ENCODE results near the gene SCAF8. TPM values are rescaled to one million over a fixed set of nuclear protein-coding genes. Genes with fewer than 3 reads are reported as not detected.
"Not testable (repeated sequence)": the region's sequence is repeated elsewhere in the genome, so short reads cannot be mapped to it uniquely, and the experiment has no call there.

Gene SCAF8
- total RNA-seq, 2 donors from 2014 or later, result 40.2 to 45.0 TPM

DNA sequence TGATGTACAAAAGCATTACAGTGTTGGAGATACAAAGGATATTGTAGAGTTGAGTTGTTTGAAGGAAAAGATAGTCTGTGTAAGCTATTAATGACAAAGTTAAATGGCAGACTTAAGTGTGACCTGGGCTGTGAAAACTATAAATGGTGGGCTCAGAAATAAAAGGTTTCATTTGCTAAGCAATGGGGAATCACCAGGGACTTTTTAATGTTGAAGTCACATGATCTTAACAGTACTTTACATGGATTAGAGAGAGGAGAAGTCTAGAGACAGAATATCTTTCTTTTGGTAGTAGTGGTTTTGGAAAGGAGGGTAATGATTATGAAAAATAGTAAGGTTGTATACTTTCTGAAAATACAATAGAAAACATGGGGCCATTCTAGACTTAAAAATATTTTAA, 67.1 kb downstream of the SCAF8 start:
- peaks cover 15% of the 10 kb centered on the region for H3K4me1 Mint-ChIP-seq (ENCODE audit: low read depth)
- DNase-seq (no peak), ATAC-seq (replicated peaks in 1 of 2) (no peak)
- peaks cover 5 to 6% of the 10 kb centered on the region in 2 donors for H3K36me3 Mint-ChIP-seq (ENCODE audit: insufficient read depth in 2 of 2)
- peak overlapping the region; percentile 79 for H3K27ac Mint-ChIP-seq
- H3K27me3 Mint-ChIP-seq (ENCODE audit: low read depth), result no peaks in the 10 kb centered on the region
- no peaks in the 10 kb centered on the region for H3K9me3 Mint-ChIP-seq
- H3K4me3 Mint-ChIP-seq, result peak overlapping the region in 1 of 2 donors; percentile 1

- ATAC-seq (replicated peaks in 1 of 2) (no peak), DNase-seq (no peak)
- H3K9me3 Mint-ChIP-seq, result no peaks in the 10 kb centered on the region
- H3K4me3 Mint-ChIP-seq, result no peak overlapping the region
- H3K27ac Mint-ChIP-seq, result peak overlapping the region; percentile 14
- peaks cover 6 to 30% of the 10 kb centered on the region in 2 donors for H3K36me3 Mint-ChIP-seq (ENCODE audit: insufficient read depth in 2 of 2)
- H3K4me1 Mint-ChIP-seq (ENCODE audit: low read depth), result peaks cover 3% of the 10 kb centered on the region
- H3K27me3 Mint-ChIP-seq (ENCODE audit: low read depth), result no peaks in the 10 kb centered on the region
Observed at GRCh38 chr6:154805288-154805911, 72.2 kb downstream of the SCAF8 start.

GRCh38 chr6:154806804-154807203, 73.6 kb downstream of the SCAF8 start:
- no peaks in the 10 kb centered on the region for H3K4me1 Mint-ChIP-seq (ENCODE audit: low read depth)
- ATAC-seq (replicated peaks in 1 of 2) (no peak), DNase-seq (no peak)
- H3K36me3 Mint-ChIP-seq (ENCODE audit: insufficient read depth in 2 of 2), result peaks cover 12 to 41% of the 10 kb centered on the region in 2 donors
- H3K27me3 Mint-ChIP-seq (ENCODE audit: low read depth), result no peaks in the 10 kb centered on the region
- H3K27ac Mint-ChIP-seq, result peak overlapping the region; percentile 55
- no peak overlapping the region for H3K4me3 Mint-ChIP-seq
- H3K9me3 Mint-ChIP-seq, result no peaks in the 10 kb centered on the region

DNA sequence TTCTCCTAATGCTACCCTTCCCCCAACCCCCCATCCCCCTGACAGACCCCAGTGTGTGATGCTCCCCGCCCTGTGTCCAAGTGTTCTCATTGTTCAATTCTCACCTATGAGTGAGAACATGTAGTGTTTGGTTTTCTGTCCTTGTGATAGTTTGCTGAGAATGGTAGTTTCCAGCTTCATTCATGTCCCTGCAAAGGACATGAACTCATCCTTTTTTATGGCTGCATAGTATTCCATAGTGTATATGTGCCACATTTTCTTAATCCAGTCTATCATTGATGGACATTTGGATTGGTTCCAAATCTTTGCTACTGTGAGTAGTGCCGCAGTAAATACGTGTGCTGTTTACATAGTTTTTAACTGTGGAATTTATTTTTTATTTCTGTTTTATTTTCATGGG, 78.4 kb downstream of the SCAF8 start:
- not testable (repeated sequence) for H3K27ac Mint-ChIP-seq; H3K27me3 Mint-ChIP-seq (ENCODE audit: low read depth); DNase-seq; ATAC-seq (replicated peaks in 1 of 2); H3K4me3 Mint-ChIP-seq; H3K9me3 Mint-ChIP-seq; H3K4me1 Mint-ChIP-seq (ENCODE audit: low read depth)
- H3K36me3 Mint-ChIP-seq (ENCODE audit: insufficient read depth in 2 of 2), result peaks cover 17 to 53% of the 10 kb centered on the region in 2 donors

DNA sequence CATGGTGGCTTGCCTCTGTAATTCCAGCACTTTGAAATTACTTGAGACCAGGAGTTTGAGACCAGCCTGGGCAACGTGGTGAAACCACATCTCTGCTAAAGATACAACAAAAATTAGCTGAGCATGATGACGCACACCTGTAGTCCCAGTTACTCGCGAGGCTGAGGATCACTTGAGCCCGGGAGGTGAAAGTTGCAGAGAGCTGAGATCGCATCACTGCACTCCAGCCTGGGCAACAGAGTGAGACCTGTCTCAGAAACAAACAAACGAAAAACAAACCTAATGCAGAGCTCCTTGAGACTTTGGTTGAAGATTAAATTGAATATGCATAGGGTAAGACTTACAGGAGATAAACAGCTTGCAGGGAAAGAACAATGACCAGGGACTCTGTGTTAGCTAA, 80.8 kb downstream of the SCAF8 start:
- H3K4me3 Mint-ChIP-seq, result no peak overlapping the region
- no peak for ATAC-seq (replicated peaks in 1 of 2)
- no peaks in the 10 kb centered on the region for H3K4me1 Mint-ChIP-seq (ENCODE audit: low read depth)
- peaks cover 19 to 56% of the 10 kb centered on the region in 2 donors for H3K36me3 Mint-ChIP-seq (ENCODE audit: insufficient read depth in 2 of 2)
- no peak for DNase-seq
- H3K27ac Mint-ChIP-seq, result no peak overlapping the region
- no peaks in the 10 kb centered on the region for H3K27me3 Mint-ChIP-seq (ENCODE audit: low read depth)
- no peaks in the 10 kb centered on the region for H3K9me3 Mint-ChIP-seq

- Mint-ChIP-seq H3K27me3 (ENCODE audit: low read depth) (no peaks in the 10 kb centered on the region), H3K4me1 (ENCODE audit: low read depth) (no peaks in the 10 kb centered on the region), H3K4me3 (no peak overlapping the region), H3K27ac (peak overlapping the region; percentile 72), H3K36me3 (ENCODE audit: insufficient read depth in 2 of 2) (peaks cover 9 to 47% of the 10 kb centered on the region in 2 donors), H3K9me3 (no peaks in the 10 kb centered on the region)
- ATAC-seq (replicated peaks in 1 of 2) (no peak), DNase-seq (no peak)
Observed at GRCh38 chr6:154815938-154816820, 83.0 kb downstream of the SCAF8 start.

- H3K4me1 Mint-ChIP-seq (ENCODE audit: low read depth), result no peaks in the 10 kb centered on the region
- DNase-seq, result no peak
- H3K9me3 Mint-ChIP-seq, result no peaks in the 10 kb centered on the region
- no peak overlapping the region for H3K4me3 Mint-ChIP-seq
- H3K27ac Mint-ChIP-seq, result no peak overlapping the region
- no peak for ATAC-seq (replicated peaks in 1 of 2)
- peaks cover 5 to 47% of the 10 kb centered on the region in 2 donors for H3K36me3 Mint-ChIP-seq (ENCODE audit: insufficient read depth in 2 of 2)
- H3K27me3 Mint-ChIP-seq (ENCODE audit: low read depth), result no peaks in the 10 kb centered on the region
Observed at GRCh38 chr6:154821099-154821498, 87.9 kb downstream of the SCAF8 start.

GRCh38 chr6:154821638-154822037, 88.4 kb downstream of the SCAF8 start:
- DNase-seq (no peak), ATAC-seq (replicated peaks in 1 of 2) (no peak)
- H3K4me1 Mint-ChIP-seq (ENCODE audit: low read depth), result no peaks in the 10 kb centered on the region
- H3K27me3 Mint-ChIP-seq (ENCODE audit: low read depth), result no peaks in the 10 kb centered on the region
- H3K4me3 Mint-ChIP-seq, result no peak overlapping the region
- H3K36me3 Mint-ChIP-seq (ENCODE audit: insufficient read depth in 2 of 2), result peaks cover 5 to 42% of the 10 kb centered on the region in 2 donors
- H3K27ac Mint-ChIP-seq, result peak overlapping the region; percentile 30
- no peaks in the 10 kb centered on the region for H3K9me3 Mint-ChIP-seq

DNA sequence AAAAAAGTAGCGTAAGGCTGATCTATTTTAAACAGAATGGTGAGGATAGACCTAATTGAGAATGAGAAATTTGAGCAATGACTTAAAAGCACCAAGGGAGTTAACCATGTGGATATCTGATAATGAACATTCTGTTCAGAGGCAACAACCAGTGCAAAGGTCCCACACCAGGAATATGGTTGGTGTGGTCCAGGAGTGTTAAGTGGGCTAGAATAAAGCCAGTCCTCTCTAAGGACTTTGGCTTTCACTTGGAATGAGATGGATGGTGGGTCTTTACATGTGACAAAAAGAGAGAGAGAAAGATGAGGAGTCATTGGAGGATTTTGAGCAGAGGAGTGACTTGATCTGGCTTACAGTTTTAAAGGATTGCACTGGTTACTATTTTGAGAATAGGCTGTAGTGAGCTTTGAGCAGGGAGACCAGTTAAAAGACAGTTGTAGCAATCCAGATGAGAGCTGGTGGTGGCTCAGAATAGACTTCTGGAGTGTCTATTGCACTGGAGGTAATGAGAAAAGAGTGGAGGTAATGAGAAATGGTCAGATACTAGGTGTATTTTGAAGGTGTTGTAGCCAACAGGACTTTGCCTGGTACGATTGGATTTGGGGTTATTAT, 89.8 kb downstream of the SCAF8 start:
- no peak for ATAC-seq (replicated peaks in 1 of 2)
- Mint-ChIP-seq H3K4me3 (no peak overlapping the region), H3K27ac (peak overlapping the region; percentile 31), H3K4me1 (ENCODE audit: low read depth) (no peaks in the 10 kb centered on the region), H3K9me3 (no peaks in the 10 kb centered on the region), H3K36me3 (ENCODE audit: insufficient read depth in 2 of 2) (peaks cover 3 to 41% of the 10 kb centered on the region in 2 donors), H3K27me3 (ENCODE audit: low read depth) (no peaks in the 10 kb centered on the region)
- no peak for DNase-seq

GRCh38 chr6:154824076-154824475, 90.9 kb downstream of the SCAF8 start:
- H3K27ac Mint-ChIP-seq, result no peak overlapping the region

GRCh38 chr6:154829970-154830369, 96.8 kb downstream of the SCAF8 start:
- no peaks in the 10 kb centered on the region for H3K27me3 Mint-ChIP-seq (ENCODE audit: low read depth)
- no peaks in the 10 kb centered on the region for H3K9me3 Mint-ChIP-seq
- H3K36me3 Mint-ChIP-seq (ENCODE audit: insufficient read depth in 2 of 2), result peaks cover 5 to 28% of the 10 kb centered on the region in 2 donors

More at GRCh38 chr6:154824076-154824475, 90.9 kb downstream of the SCAF8 start:
- H3K9me3 Mint-ChIP-seq, result no peaks in the 10 kb centered on the region
- H3K36me3 Mint-ChIP-seq (ENCODE audit: insufficient read depth in 2 of 2), result peaks cover 3 to 38% of the 10 kb centered on the region in 2 donors
- ATAC-seq (replicated peaks in 1 of 2), result no peak
- H3K4me3 Mint-ChIP-seq, result no peak overlapping the region
- H3K27me3 Mint-ChIP-seq (ENCODE audit: low read depth), result no peaks in the 10 kb centered on the region
- DNase-seq, result no peak
- H3K4me1 Mint-ChIP-seq (ENCODE audit: low read depth), result no peaks in the 10 kb centered on the region

DNA sequence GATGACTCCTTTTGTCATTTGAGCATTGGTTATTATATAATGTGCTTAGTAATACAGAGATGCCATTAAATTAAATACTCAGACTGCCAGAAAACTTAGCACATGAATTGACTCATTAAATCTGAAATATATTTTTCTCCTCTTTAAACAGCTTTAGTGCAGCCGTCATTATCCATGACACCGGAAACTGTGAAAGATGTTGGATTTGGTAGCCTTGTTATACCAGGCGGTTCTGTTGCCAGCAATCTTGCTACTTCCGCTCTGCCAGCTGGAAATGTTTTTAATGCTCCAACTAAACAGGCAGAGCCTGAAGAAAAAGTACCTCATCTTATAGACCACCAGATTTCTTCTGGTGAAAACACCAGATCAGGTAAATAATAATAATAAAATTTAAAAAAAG, 97.6 kb downstream of the SCAF8 start:
- Mint-ChIP-seq H3K4me3 (no peak overlapping the region), H3K27me3 (ENCODE audit: low read depth) (no peaks in the 10 kb centered on the region), H3K27ac (no peak overlapping the region), H3K36me3 (ENCODE audit: insufficient read depth in 2 of 2) (peaks cover 5 to 28% of the 10 kb centered on the region in 2 donors), H3K9me3 (no peaks in the 10 kb centered on the region), H3K4me1 (ENCODE audit: low read depth) (peaks cover 17% of the 10 kb centered on the region)
- DNase-seq (no peak), ATAC-seq (replicated peaks in 1 of 2) (no peak)

More at GRCh38 chr6:154829970-154830369, 96.8 kb downstream of the SCAF8 start:
- no peak overlapping the region for H3K4me3 Mint-ChIP-seq
- ATAC-seq (replicated peaks in 1 of 2) (no peak), DNase-seq (no peak)
- no peak overlapping the region for H3K27ac Mint-ChIP-seq
- peaks cover 17% of the 10 kb centered on the region for H3K4me1 Mint-ChIP-seq (ENCODE audit: low read depth)

DNA sequence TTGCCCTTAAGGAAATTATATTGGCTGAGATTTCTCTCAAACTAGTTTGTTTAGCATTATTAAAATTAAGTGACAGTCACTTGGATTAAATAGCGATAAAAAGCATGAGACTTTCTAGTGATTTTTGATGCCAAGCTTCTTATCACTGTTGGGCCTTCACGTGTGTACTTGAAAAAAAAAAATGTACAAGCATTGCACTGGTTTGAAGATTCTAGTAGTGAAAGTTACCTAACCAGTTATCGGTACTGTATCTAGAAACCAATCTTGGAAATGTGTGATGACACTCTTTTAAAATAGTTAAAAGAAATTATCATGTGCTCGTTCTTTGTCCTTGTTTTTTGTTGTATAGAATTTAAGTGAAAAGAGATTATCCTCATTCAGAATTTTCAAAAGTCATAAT, 102.1 kb downstream of the SCAF8 start:
- no peak for DNase-seq
- Mint-ChIP-seq H3K27ac (no peak overlapping the region), H3K9me3 (no peaks in the 10 kb centered on the region), H3K36me3 (ENCODE audit: insufficient read depth in 2 of 2) (peaks cover 5 to 9% of the 10 kb centered on the region in 2 donors), H3K4me3 (no peak overlapping the region), H3K27me3 (ENCODE audit: low read depth) (no peaks in the 10 kb centered on the region), H3K4me1 (ENCODE audit: low read depth) (peaks cover 17% of the 10 kb centered on the region)
- ATAC-seq (replicated peaks in 1 of 2), result no peak

Measured in activated T-cell treated with anti-CD3 and anti-CD28 coated beads, Interleukin-2, amount 50 U/mL, for 72 hours (primary cell).